Effector memory CD4-positive, alpha-beta T cell (primary cell): ENCODE results near the gene NTN1.

Experiments
- DNase-seq, 3 donors: peaks; one replicate each; pipeline ENCODE4 v3.0.0-alpha.2; 2020
- H3K27ac ChIP-seq: 2 replicates; pipeline ENCODE4 v1.7.0; 2013; ENCODE audit warnings: mild to moderate bottlenecking, low read length, moderate library complexity; ENCODE audit not compliant: insufficient read depth, poor library complexity, severe bottlenecking
- H3K27me3 ChIP-seq: replicated peaks from 2 replicates; pipeline ENCODE4 v1.7.0; 2013; ENCODE audit warnings: mild to moderate bottlenecking, low read length; ENCODE audit not compliant: insufficient read depth, control insufficient read depth, poor library complexity, severe bottlenecking
- H3K36me3 ChIP-seq: 2 replicates; pipeline ENCODE4 v1.7.0; 2013; ENCODE audit warnings: mild to moderate bottlenecking, low read length, moderate library complexity; ENCODE audit not compliant: control insufficient read depth, insufficient read depth
- H3K4me1 ChIP-seq: 2 replicates; pipeline ENCODE4 v1.7.0; 2013; ENCODE audit warnings: low read length, mild to moderate bottlenecking; ENCODE audit not compliant: control insufficient read depth, insufficient read depth, poor library complexity, severe bottlenecking
- H3K4me3 ChIP-seq: 2 replicates; pipeline ENCODE4 v1.7.0; 2013; ENCODE audit warnings: low read length, low read depth, mild to moderate bottlenecking; ENCODE audit not compliant: insufficient read depth, poor library complexity, severe bottlenecking
- H3K9me3 ChIP-seq: 2 replicates; pipeline ENCODE4 v1.7.0; 2013; ENCODE audit warnings: mild to moderate bottlenecking, low read length, moderate library complexity; ENCODE audit not compliant: control insufficient read depth

Gene NTN1

GRCh38 chr17:9268546-9268945 is 247.2 kb downstream of the NTN1 start:
- H3K27me3 ChIP-seq, result no peaks in the 10 kb centered on the region
- no peak for DNase-seq
- H3K36me3 ChIP-seq, result no peaks in the 10 kb centered on the region
- no peak overlapping the region for H3K27ac ChIP-seq
- H3K4me3 ChIP-seq, result no peak overlapping the region
- no peaks in the 10 kb centered on the region for H3K9me3 ChIP-seq
- H3K4me1 ChIP-seq, result no peaks in the 10 kb centered on the region

- Histone ChIP-seq H3K4me1 (no peaks in the 10 kb centered on the region), H3K27ac (no peak overlapping the region), H3K9me3 (no peaks in the 10 kb centered on the region), H3K4me3 (no peak overlapping the region), H3K27me3 (no peaks in the 10 kb centered on the region), H3K36me3 (no peaks in the 10 kb centered on the region)
- DNase-seq, result no peak
Observed at GRCh38 chr17:9269350-9270035, 248.2 kb downstream of the NTN1 start.

- H3K4me1 ChIP-seq, result no peaks in the 10 kb centered on the region
- no peak for DNase-seq
- no peaks in the 10 kb centered on the region for H3K9me3 ChIP-seq
- H3K36me3 ChIP-seq, result no peaks in the 10 kb centered on the region
- H3K27me3 ChIP-seq, result no peaks in the 10 kb centered on the region
- H3K27ac ChIP-seq, result no peak overlapping the region
- H3K4me3 ChIP-seq, result no peak overlapping the region
Observed at GRCh38 chr17:9270921-9271320, 249.6 kb downstream of the NTN1 start.

- no peak for DNase-seq
- no peak overlapping the region for H3K27ac ChIP-seq
- H3K4me3 ChIP-seq, result no peak overlapping the region
- H3K27me3 ChIP-seq, result no peaks in the 10 kb centered on the region
- no peaks in the 10 kb centered on the region for H3K4me1 ChIP-seq
- H3K9me3 ChIP-seq, result no peaks in the 10 kb centered on the region
- no peaks in the 10 kb centered on the region for H3K36me3 ChIP-seq
Observed at GRCh38 chr17:9271989-9272388, 250.7 kb downstream of the NTN1 start.

- no peak for DNase-seq
- Histone ChIP-seq H3K9me3 (no peaks in the 10 kb centered on the region), H3K4me3 (no peak overlapping the region), H3K4me1 (no peaks in the 10 kb centered on the region), H3K27ac (no peak overlapping the region), H3K36me3 (no peaks in the 10 kb centered on the region), H3K27me3 (no peaks in the 10 kb centered on the region)
Observed at GRCh38 chr17:9272501-9273200, 251.3 kb downstream of the NTN1 start.

- Histone ChIP-seq H3K4me3 (no peak overlapping the region), H3K36me3 (no peaks in the 10 kb centered on the region), H3K4me1 (no peaks in the 10 kb centered on the region), H3K9me3 (no peaks in the 10 kb centered on the region), H3K27ac (no peak overlapping the region), H3K27me3 (no peaks in the 10 kb centered on the region)
- no peak for DNase-seq
Observed at GRCh38 chr17:9273428-9274391, 252.4 kb downstream of the NTN1 start.

GRCh38 chr17:9274973-9275372 is 253.7 kb downstream of the NTN1 start:
- H3K27me3 ChIP-seq, result no peaks in the 10 kb centered on the region
- DNase-seq, result no peak
- H3K4me3 ChIP-seq, result no peak overlapping the region
- H3K9me3 ChIP-seq, result no peaks in the 10 kb centered on the region
- H3K4me1 ChIP-seq, result no peaks in the 10 kb centered on the region
- no peaks in the 10 kb centered on the region for H3K36me3 ChIP-seq
- H3K27ac ChIP-seq, result no peak overlapping the region

- no peak for DNase-seq
- Histone ChIP-seq H3K36me3 (no peaks in the 10 kb centered on the region), H3K9me3 (no peaks in the 10 kb centered on the region), H3K4me3 (no peak overlapping the region), H3K4me1 (no peaks in the 10 kb centered on the region), H3K27me3 (no peaks in the 10 kb centered on the region), H3K27ac (no peak overlapping the region)
Observed at GRCh38 chr17:9279893-9280292, 258.6 kb downstream of the NTN1 start.

- Histone ChIP-seq H3K4me1 (no peaks in the 10 kb centered on the region), H3K27ac (no peak overlapping the region), H3K27me3 (no peaks in the 10 kb centered on the region), H3K4me3 (no peak overlapping the region), H3K36me3 (no peaks in the 10 kb centered on the region), H3K9me3 (no peaks in the 10 kb centered on the region)
- DNase-seq, result no peak
Observed at GRCh38 chr17:9283909-9284308, 262.6 kb downstream of the NTN1 start.

- Histone ChIP-seq H3K27me3 (no peaks in the 10 kb centered on the region), H3K4me1 (no peaks in the 10 kb centered on the region), H3K27ac (no peak overlapping the region), H3K9me3 (no peaks in the 10 kb centered on the region), H3K36me3 (no peaks in the 10 kb centered on the region), H3K4me3 (no peak overlapping the region)
- DNase-seq, result no peak
Observed at GRCh38 chr17:9284884-9285283, 263.6 kb downstream of the NTN1 start.
